ENCODE measurements around the gene PRMT3. TPM values are rescaled to one million over a fixed set of nuclear protein-coding genes. Genes with fewer than 3 reads are reported as not detected.

Gene PRMT3
- total RNA-seq, 1 experiment from 2014 or later = 22.6 TPM

GRCh38 chr11:20493340-20493739 is 105.8 kb downstream of the PRMT3 start:
- no peak overlapping the region for H3K4me3 Mint-ChIP-seq
- H3T11ph ChIP-seq (ENCODE audit: low read length) = no peak overlapping the region
- no peak for DNase-seq

More at GRCh38 chr11:20493340-20493739, 105.8 kb downstream of the PRMT3 start:
- H3K36me3 Mint-ChIP-seq (ENCODE audit: insufficient read depth in 1 of 3, low read depth in 3 of 3) = peaks cover 9 to 18% (median 10%) of the 10 kb centered on the region in 3 experiments; a peak in 4 of 7 replicates
- Histone ChIP-seq H2BK12ac (ENCODE audit: insufficient read length, low read depth, low read length) (no peak overlapping the region), H3K23me2 (ENCODE audit: insufficient read length, low read depth, low read length, poor library complexity, severe bottlenecking) (no peaks in the 10 kb centered on the region), H3K4me1 (ENCODE audit: insufficient read depth, low read length) (no peaks in the 10 kb centered on the region; the same call in 1 of the 2 replicates), H4K20me1 (ENCODE audit: control insufficient read depth, insufficient read depth, insufficient read length) (no peaks in the 10 kb centered on the region), H3K56ac (ENCODE audit: insufficient read length, low read depth, low read length) (no peak overlapping the region), H4K5ac (ENCODE audit: insufficient read length, low read depth, low read length) (no peak overlapping the region), H2BK120ac (ENCODE audit: low read depth, low read length, poor library complexity, severe bottlenecking) (no peak overlapping the region), H2AFZ (ENCODE audit: low read length) (no peak overlapping the region), H4K8ac (replicated peaks; ENCODE audit: insufficient read length, low read depth, low read length) (no peak overlapping the region), H3K27me3 (ENCODE audit: insufficient read depth, low read length) (no peaks in the 10 kb centered on the region), H3K18ac (ENCODE audit: insufficient read length, low read depth, low read length) (no peak overlapping the region), H3K4ac (ENCODE audit: low read depth, low read length) (no peak overlapping the region), H3K23ac (ENCODE audit: insufficient read length, low read depth, low read length) (no peak overlapping the region), H2BK20ac (ENCODE audit: low read depth, low read length, poor library complexity, severe bottlenecking) (no peak overlapping the region), H4K91ac (ENCODE audit: insufficient read length, low read depth, low read length) (no peak overlapping the region), H2BK15ac (ENCODE audit: low read depth, low read length) (no peak overlapping the region), H3K4me2 (ENCODE audit: insufficient read depth, insufficient read length, low read length) (no peak overlapping the region), H3K9ac (ENCODE audit: extremely low read depth, insufficient read length, low read length) (no peak overlapping the region), H2BK5ac (ENCODE audit: insufficient read length, low read length) (no peak overlapping the region), H3K27ac (ENCODE audit: insufficient read length, low read depth, low read length) (no peak overlapping the region), H3K9me3 (ENCODE audit: control insufficient read depth, low read depth, low read length) (no peaks in the 10 kb centered on the region), H2AK5ac (ENCODE audit: insufficient read length, low read length) (no peak overlapping the region), H3K79me2 (ENCODE audit: insufficient read depth, low read length) (no peaks in the 10 kb centered on the region), H3K14ac (ENCODE audit: insufficient read depth, low read length) (no peak overlapping the region), H3K79me1 (ENCODE audit: insufficient read depth, low read depth, low read length, poor library complexity, severe bottlenecking) (no peaks in the 10 kb centered on the region)
- no peaks in the 10 kb centered on the region for H3K27me3 Mint-ChIP-seq (ENCODE audit: low read depth)
- TF ChIP-seq CTCF (conservative IDR thresholded peaks at IDR 0.05) = no peak
- WGBS (ENCODE audit: extremely low coverage, insufficient read length, low lambda C conversion rate) = no CpG with 5 or more reads among the region's 4 CpGs
- H3K4me1 Mint-ChIP-seq = peaks cover 31 to 35% of the 10 kb centered on the region in 2 experiments
- no peak overlapping the region; a peak in 1 of 7 replicates for H3K27ac Mint-ChIP-seq
- no peaks in the 10 kb centered on the region for H3K9me3 Mint-ChIP-seq
